HepG2 (cell line): ENCODE results near the gene INSYN2B. TPM values are rescaled to one million over a fixed set of nuclear protein-coding genes. Genes with fewer than 3 reads are reported as not detected.

Source experiments
- ATAC-seq: fragments of 200-7000 bp; cut with Tn5 transposase; 3 replicates; pipeline ENCODE4 v1.9.1; 2020; ENCODE audit warnings: mild to moderate bottlenecking, moderate library complexity
- BruUV-seq: library from RNA; stranded (reverse); fragments of 400-500 nt; replicated peaks from 2 replicates; lab custom pipeline; 2021; lab: Mats Ljungman, UMichigan
- CTCF ChIA-PET: fragments of 300-600 bp; formaldehyde crosslinking; extraction: SDS; loops from one replicate; lab custom pipeline; 2021; ENCODE audit warnings: low total read pairs, inconsistent platforms, low intra/inter-chr PET ratio; lab: Yijun Ruan, JAX
- POLR2A ChIA-PET: fragments of 350-600 bp; sonication (Branson Sonifier 250); formaldehyde crosslinking; loops from one replicate; lab custom pipeline; 2020; ENCODE audit warnings: antibody characterized with exemption, inconsistent platforms; lab: Yijun Ruan, JAX
- DNase-seq: peaks from one replicate; pipeline ENCODE4 v3.0.0-alpha.2; 2015; ENCODE audit warnings: low spot score
- FAIRE-seq: peaks from 3 replicates; lab custom pipeline; 2011; peaks lifted over from hg19 to GRCh38; lab: Jason Lieb, UNC
- H2AFZ ChIP-seq: one replicate; pipeline ENCODE4 v1.6.1; 2011; ENCODE audit warnings: low read length, inconsistent platforms
- H3K27ac ChIP-seq: fragments of 300-600 bp; 3 replicates; pipeline ENCODE4 v1.8.0; 2011; ENCODE audit warnings: mixed run types, mild to moderate bottlenecking, mixed read lengths, low read length, inconsistent platforms; ENCODE audit not compliant: insufficient read depth; ENCODE audit errors: extremely low read length
- H3K27me3 ChIP-seq, 2 experiments: fragments of 200-600 bp in 1 of 2; 2 replicates in 1 of 2; 3 replicates in 1 of 2; pipeline versions ENCODE4 v1.6.0 to v1.8.0; 2011; ENCODE audit warnings: low read length in 2 of 2, mild to moderate bottlenecking in 2 of 2, moderate library complexity in 2 of 2, inconsistent platforms in 1 of 2; ENCODE audit not compliant: insufficient read depth in 2 of 2, control insufficient read depth in 1 of 2
- H3K36me3 ChIP-seq, 2 experiments: fragments of 200-600 bp in 1 of 2; replicated peaks in 1 of 2; 2 replicates in 1 of 2; 3 replicates in 1 of 2; pipeline versions ENCODE4 v1.5.1 to v1.8.0; 2011; ENCODE audit warnings: low read length in 2 of 2, inconsistent platforms in 1 of 2; ENCODE audit not compliant: insufficient read depth in 2 of 2, control insufficient read depth in 1 of 2
- H3K4me1 ChIP-seq: 2 replicates; pipeline ENCODE4 v1.5.1; 2012; ENCODE audit warnings: low read length, inconsistent platforms; ENCODE audit not compliant: insufficient read depth
- H3K4me2 ChIP-seq: 2 replicates; pipeline ENCODE4 v1.6.0; 2011; ENCODE audit warnings: low read depth, low read length, inconsistent platforms
- H3K4me3 ChIP-seq, 3 experiments: fragments of 200-600 bp in 1 of 3; sonication (generic), shearing (Covaris generic) in 1 of 3; replicated peaks in 1 of 3; 2 replicates each; pipeline ENCODE4 v1.5.1; 2011 to 2016; ENCODE audit warnings: low read length in 3 of 3, inconsistent platforms in 2 of 3, low read depth in 2 of 3, mild to moderate bottlenecking in 2 of 3, control low read depth in 1 of 3, mixed read lengths in 1 of 3; ENCODE audit not compliant: insufficient read depth in 1 of 3
- H3K79me2 ChIP-seq: one replicate; pipeline ENCODE4 v1.6.1; 2011; ENCODE audit warnings: low read length, inconsistent platforms; ENCODE audit not compliant: insufficient read depth
- H3K9ac ChIP-seq: 2 replicates; pipeline ENCODE4 v1.6.0; 2011; ENCODE audit warnings: mild to moderate bottlenecking, low read depth, low read length, inconsistent platforms; ENCODE audit not compliant: insufficient read depth
- H3K9me3 ChIP-seq: 2 replicates; pipeline ENCODE4 v1.5.1; 2012; ENCODE audit warnings: mild to moderate bottlenecking, low read length
- H4K20me1 ChIP-seq: 2 replicates; pipeline ENCODE4 v1.6.0; 2011; ENCODE audit warnings: inconsistent platforms, mild to moderate bottlenecking, low read length, moderate library complexity; ENCODE audit not compliant: insufficient read depth
- ARHGAP35 ChIP-seq: sonication (generic); formaldehyde crosslinking; IDR thresholded peaks from 2 replicates; pipeline ENCODE4 v1.9.0; 2022; ENCODE audit warnings: mild to moderate bottlenecking, inconsistent platforms, moderate library complexity, missing genetic modification reagents, borderline replicate concordance
- HOXA7 ChIP-seq: sonication (generic); formaldehyde crosslinking; IDR thresholded peaks from 2 replicates; pipeline ENCODE4 v1.8.1; 2022; ENCODE audit warnings: mild to moderate bottlenecking, missing genetic modification reagents, moderate library complexity
- POGZ ChIP-seq: sonication (generic); formaldehyde crosslinking; IDR thresholded peaks from 2 replicates; pipeline ENCODE4 v1.4.0; 2020; ENCODE audit warnings: mild to moderate bottlenecking, missing genetic modification reagents
- WIZ ChIP-seq: sonication (generic); formaldehyde crosslinking; IDR thresholded peaks from 2 replicates; pipeline ENCODE4 v1.5.1; 2020; ENCODE audit warnings: mild to moderate bottlenecking, missing genetic modification reagents
- YY1 ChIP-seq: IDR thresholded peaks from 2 replicates; pipeline ENCODE4 v1.6.1; 2011; ENCODE audit warnings: low read length, low read depth, moderate library complexity, mild to moderate bottlenecking; ENCODE audit not compliant: insufficient read depth, insufficient replicate concordance
- ZNF572 ChIP-seq: sonication (generic); formaldehyde crosslinking; IDR thresholded peaks from 2 replicates; pipeline ENCODE4 v1.5.1; 2020; ENCODE audit warnings: mild to moderate bottlenecking, missing genetic modification reagents
- ZSCAN20 ChIP-seq: sonication (generic); formaldehyde crosslinking; IDR thresholded peaks from 2 replicates; pipeline ENCODE4 v1.4.0; 2020; ENCODE audit warnings: missing genetic modification reagents, mild to moderate bottlenecking, borderline replicate concordance
- ZSCAN21 ChIP-seq: sonication (generic); formaldehyde crosslinking; IDR thresholded peaks from 2 replicates; pipeline ENCODE4 v1.8.0; 2022; ENCODE audit warnings: mild to moderate bottlenecking, missing genetic modification reagents, moderate library complexity, borderline replicate concordance
- WGBS: methylation state at CpG from one replicate; pipeline ENCODE4 v1.1.6; 2017; ENCODE audit warnings: low lambda C conversion rate; 5-methylcytosine and 5-hydroxymethylcytosine counted together
- in situ Hi-C: cut with HindIII; loops from 2 replicates; pipeline ENCODE4 v1.10.0; 2017; ENCODE audit warnings: low pct_unique_long_range_greater_than_20kb; ENCODE audit not compliant: extremely low pct_ligation_motif_present
- intact Hi-C: fragments of 100-400 bp; cut with micrococcal nuclease; formaldehyde crosslinking; loops from one replicate; pipeline ENCODE4 v1.10.0; 2022; ENCODE audit not compliant: unreplicated experiment
- polyA plus RNA-seq, 8 experiments: library from polyadenylated mRNA; depleted of rRNA in 3 of 8; stranded (reverse) in 7 of 8; unstranded in 1 of 8; fragments of >200 nt; fragmentation: Illumina TruSeq in 4 of 8; extraction: Trizol in 4 of 8; gene quantifications; 2 replicates each; pipeline versions ENCODE4 v1.2.1 to v1.2.3, GENCODE V29; 2011 to 2016; ENCODE audit warnings: low read depth in 4 of 8, missing spikeins in 1 of 8, mixed read lengths in 1 of 8; ENCODE audit not compliant: insufficient read depth in 1 of 8
- total RNA-seq, 5 experiments: library from RNA; depleted of rRNA; stranded (reverse); fragments of >200 nt; fragmentation: Illumina TruSeq; extraction: Trizol; gene quantifications; 2 replicates each; pipeline ENCODE4 v1.2.3, GENCODE V29; 2016; ENCODE audit warnings: low read depth in 1 of 5
- TF ChIP-seq, protein P1 (sequence below): sonication (generic); formaldehyde crosslinking; IDR thresholded peaks from 2 replicates; pipeline ENCODE4 v1.8.0; 2022; ENCODE audit warnings: mild to moderate bottlenecking, missing genetic modification reagents, moderate library complexity
- TF ChIP-seq, protein P2 (sequence below): sonication (generic); formaldehyde crosslinking; IDR thresholded peaks from 2 replicates; pipeline ENCODE4 v1.4.0; 2020; ENCODE audit warnings: mild to moderate bottlenecking, low read depth, missing genetic modification reagents

INSYN2B gene
- total and polyA plus RNA-seq, 2 of the 13 experiments (the other 11 are each of a cell fraction or from before 2014, with no cell fraction given): not detected

GRCh38 chr5:169897481-169897880 is 82.8 kb downstream of the INSYN2B start:
- Histone ChIP-seq H3K9ac (no peak overlapping the region), H3K27me3 (no peaks in the 10 kb centered on the region; a peak in 2 of 5 replicates), H3K36me3 (no peaks in the 10 kb centered on the region), H4K20me1 (no peaks in the 10 kb centered on the region), H3K27ac (no peak overlapping the region), H3K4me2 (no peak overlapping the region), H2AFZ (no peak overlapping the region), H3K9me3 (no peaks in the 10 kb centered on the region), H3K4me3 (no peak overlapping the region), H3K4me1 (no peaks in the 10 kb centered on the region), H3K79me2 (no peaks in the 10 kb centered on the region)
- FAIRE-seq (no peak), ATAC-seq (no peak), DNase-seq (no peak)
- no TSS peak for BruUV-seq
- TF ChIP-seq ZNF572 (CRISPR knock-in tag): no peak
- TF ChIP-seq ZSCAN20 (CRISPR knock-in tag): no peak
- no peak for TF ChIP-seq WIZ (CRISPR knock-in tag)
- TF ChIP-seq, protein P1, sequence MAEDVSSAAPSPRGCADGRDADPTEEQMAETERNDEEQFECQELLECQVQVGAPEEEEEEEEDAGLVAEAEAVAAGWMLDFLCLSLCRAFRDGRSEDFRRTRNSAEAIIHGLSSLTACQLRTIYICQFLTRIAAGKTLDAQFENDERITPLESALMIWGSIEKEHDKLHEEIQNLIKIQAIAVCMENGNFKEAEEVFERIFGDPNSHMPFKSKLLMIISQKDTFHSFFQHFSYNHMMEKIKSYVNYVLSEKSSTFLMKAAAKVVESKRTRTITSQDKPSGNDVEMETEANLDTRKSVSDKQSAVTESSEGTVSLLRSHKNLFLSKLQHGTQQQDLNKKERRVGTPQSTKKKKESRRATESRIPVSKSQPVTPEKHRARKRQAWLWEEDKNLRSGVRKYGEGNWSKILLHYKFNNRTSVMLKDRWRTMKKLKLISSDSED (CRISPR knock-in tag): no peak
- no peak for TF ChIP-seq ARHGAP35 (CRISPR knock-in tag)
- TF ChIP-seq ZSCAN21 (CRISPR knock-in tag): no peak
- intact Hi-C loops: no loop called here
- ChIA-PET POLR2A (no interaction called here), CTCF (no interaction called here)
- in situ Hi-C loops: no loop called here
- WGBS: 19% methylated on average over 4 of the region's 4 CpGs

- H3K9me3 ChIP-seq: no peaks in the 10 kb centered on the region
- in situ Hi-C loops: no loop called here
- intact Hi-C loops: no loop called here
- H3K4me1 ChIP-seq: no peaks in the 10 kb centered on the region
- no peaks in the 10 kb centered on the region for H4K20me1 ChIP-seq
- H3K36me3 ChIP-seq: no peaks in the 10 kb centered on the region
- H3K27ac ChIP-seq: no peak overlapping the region
- 0% methylated on average over 7 of the region's 7 CpGs for WGBS
- ATAC-seq: no peak
- H3K4me2 ChIP-seq: no peak overlapping the region
- H3K79me2 ChIP-seq: no peaks in the 10 kb centered on the region
- TF ChIP-seq HOXA7 (no peak), YY1 (no peak), POGZ (CRISPR knock-in tag) (no peak)
- TF ChIP-seq, protein P2, sequence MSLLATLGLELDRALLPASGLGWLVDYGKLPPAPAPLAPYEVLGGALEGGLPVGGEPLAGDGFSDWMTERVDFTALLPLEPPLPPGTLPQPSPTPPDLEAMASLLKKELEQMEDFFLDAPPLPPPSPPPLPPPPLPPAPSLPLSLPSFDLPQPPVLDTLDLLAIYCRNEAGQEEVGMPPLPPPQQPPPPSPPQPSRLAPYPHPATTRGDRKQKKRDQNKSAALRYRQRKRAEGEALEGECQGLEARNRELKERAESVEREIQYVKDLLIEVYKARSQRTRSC: no peak
- no peak overlapping the region for H3K4me3 ChIP-seq
- BruUV-seq: no TSS peak
- H2AFZ ChIP-seq: no peak overlapping the region
- FAIRE-seq: no peak
- no peak overlapping the region for H3K9ac ChIP-seq
- ChIA-PET CTCF (no interaction called here), POLR2A (no interaction called here)
- no peaks in the 10 kb centered on the region; a peak in 1 of 5 replicates for H3K27me3 ChIP-seq
- no peak for DNase-seq
Measured at GRCh38 chr5:169895926-169896325, 84.4 kb downstream of the INSYN2B start.
